ENCODE data around the gene IDI1.
"Not testable (repeated sequence)": the region's sequence is repeated elsewhere in the genome, so short reads cannot be mapped to it uniquely, and the experiment has no call there.

The IDI1 gene

GRCh38 chr10:1041514-1041913 lies 7.4 kb downstream of the IDI1 start:
- H2AFZ ChIP-seq (ENCODE audit: low read length): no peak overlapping the region
- H3K4me3 ChIP-seq (ENCODE audit: low read length): no peak overlapping the region
- no peaks in the 10 kb centered on the region for H3K9me2 ChIP-seq (replicated peaks; ENCODE audit: insufficient read depth, low read length)
- no peak overlapping the region for H3K4me2 ChIP-seq (ENCODE audit: low read depth, low read length)
- H4K20me1 ChIP-seq (ENCODE audit: insufficient read depth, low read length): no peaks in the 10 kb centered on the region
- peaks cover 40% of the 10 kb centered on the region for H3K79me2 ChIP-seq (ENCODE audit: low read length)
- no peaks in the 10 kb centered on the region for H3K9me3 ChIP-seq (replicated peaks; ENCODE audit: insufficient read depth, low read length)
- H3K4me1 ChIP-seq (ENCODE audit: low read length): 0 out of 2 replicates have a peak, but pooled peaks cover 25% of the 10 kb centered on the region
- peaks cover 19% of the 10 kb centered on the region for H3K36me3 ChIP-seq (replicated peaks; ENCODE audit: insufficient read depth, low read length)
- H3F3A ChIP-seq (ENCODE audit: insufficient read depth, low read length): peaks cover 23% of the 10 kb centered on the region
- no peak overlapping the region for H3K9ac ChIP-seq (ENCODE audit: low read length)
- TF ChIP-seq EZH2phosphoT487 (IDR thresholded peaks at IDR 0.05; ENCODE audit: low read length): no peak
- TF ChIP-seq CTCF (IDR thresholded peaks at IDR 0.05; ENCODE audit: low read length): no peak
- TF ChIP-seq EZH2 (optimal IDR thresholded peaks at IDR 0.05; ENCODE audit: low read depth, low read length): no peak
- H3K27ac ChIP-seq (ENCODE audit: low read length): no peak overlapping the region
- DNase-seq: no peak
- H3K27me3 ChIP-seq (replicated peaks; ENCODE audit: insufficient read depth, low read length): no peaks in the 10 kb centered on the region

DNA sequence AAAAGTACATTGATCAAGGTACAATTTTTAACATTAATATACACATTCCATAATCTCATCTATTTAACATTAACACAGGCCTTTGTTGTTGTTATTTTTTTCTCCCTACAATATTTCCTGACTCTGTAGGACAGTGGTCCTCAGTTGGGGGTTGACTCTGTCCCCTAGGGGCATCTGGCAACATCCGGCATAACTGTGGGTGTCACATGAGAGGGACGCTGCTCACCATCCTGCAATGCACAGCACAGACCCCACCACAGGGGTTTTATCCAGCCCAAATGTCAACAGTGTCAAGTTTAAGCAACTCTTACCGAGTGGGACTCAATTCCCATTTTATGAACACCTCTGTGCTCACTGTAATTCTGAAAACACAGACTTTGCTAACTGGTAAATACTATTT lies 8.8 kb downstream of the IDI1 start:
- DNase-seq: no peak
- H3K4me1 ChIP-seq (ENCODE audit: low read length): 0 out of 2 replicates have a peak, but pooled peaks cover 13% of the 10 kb centered on the region
- H3K9me3 ChIP-seq (replicated peaks; ENCODE audit: insufficient read depth, low read length): no peaks in the 10 kb centered on the region
- H4K20me1 ChIP-seq (ENCODE audit: insufficient read depth, low read length): no peaks in the 10 kb centered on the region
- peaks cover 27% of the 10 kb centered on the region for H3K79me2 ChIP-seq (ENCODE audit: low read length)
- H3F3A ChIP-seq (ENCODE audit: insufficient read depth, low read length): peaks cover 23% of the 10 kb centered on the region
- H3K9me2 ChIP-seq (replicated peaks; ENCODE audit: insufficient read depth, low read length): no peaks in the 10 kb centered on the region
- H3K4me2 ChIP-seq (ENCODE audit: low read depth, low read length): no peak overlapping the region
- peaks cover 19% of the 10 kb centered on the region for H3K36me3 ChIP-seq (replicated peaks; ENCODE audit: insufficient read depth, low read length)
- TF ChIP-seq EZH2phosphoT487 (IDR thresholded peaks at IDR 0.05; ENCODE audit: low read length) (no peak), CTCF (IDR thresholded peaks at IDR 0.05; ENCODE audit: low read length) (no peak), EZH2 (optimal IDR thresholded peaks at IDR 0.05; ENCODE audit: low read depth, low read length) (no peak)
- H3K9ac ChIP-seq (ENCODE audit: low read length): no peak overlapping the region
- H3K4me3 ChIP-seq (ENCODE audit: low read length): no peak overlapping the region
- no peak overlapping the region for H2AFZ ChIP-seq (ENCODE audit: low read length)
- H3K27me3 ChIP-seq (replicated peaks; ENCODE audit: insufficient read depth, low read length): no peaks in the 10 kb centered on the region
- no peak overlapping the region for H3K27ac ChIP-seq (ENCODE audit: low read length)

DNA sequence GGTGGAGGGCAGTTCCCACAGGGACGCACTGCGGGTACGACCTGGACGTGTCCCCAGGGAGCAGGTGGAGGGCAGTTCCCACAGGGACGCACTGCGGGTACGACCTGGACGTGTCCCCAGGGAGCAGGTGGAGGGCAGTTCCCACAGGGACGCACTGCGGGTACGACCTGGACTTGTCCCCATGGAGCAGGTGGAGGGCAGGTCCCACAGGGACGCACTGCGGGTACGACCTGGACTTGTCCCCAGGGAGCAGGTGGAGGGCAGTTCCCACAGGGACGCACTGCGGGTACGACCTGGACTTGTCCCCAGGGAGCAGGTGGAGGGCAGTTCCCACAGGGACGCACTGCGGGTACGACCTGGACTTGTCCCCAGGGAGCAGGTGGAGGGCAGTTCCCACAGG lies 10.2 kb downstream of the IDI1 start:
- Histone ChIP-seq H3K36me3 (replicated peaks; ENCODE audit: insufficient read depth, low read length) (peaks cover 19% of the 10 kb centered on the region), H3F3A (ENCODE audit: insufficient read depth, low read length) (peaks cover 14% of the 10 kb centered on the region)
- not testable (repeated sequence) for H3K4me3 ChIP-seq (ENCODE audit: low read length)

DNA sequence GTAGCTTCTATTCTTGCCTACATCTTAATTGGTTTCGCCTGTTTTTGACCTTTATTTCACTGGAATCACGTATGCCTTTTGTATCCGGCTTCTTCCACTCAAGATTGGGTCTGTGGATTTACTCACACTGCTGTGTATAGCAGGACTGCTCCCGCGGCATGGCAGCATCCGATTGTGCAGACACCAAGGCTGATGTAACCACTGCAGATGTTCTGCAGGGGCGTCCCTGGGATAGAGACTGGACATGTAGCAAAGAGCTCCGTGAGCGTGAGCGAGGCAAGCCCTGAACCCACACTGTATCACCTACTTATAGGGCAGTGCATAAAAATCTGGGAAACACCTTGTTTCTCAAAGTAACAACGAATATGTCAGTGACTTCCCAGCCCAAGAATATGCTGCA lies 11.8 kb downstream of the IDI1 start:
- Histone ChIP-seq H3F3A (ENCODE audit: insufficient read depth, low read length) (0 out of 2 replicates have a peak, but pooled peaks cover 5% of the 10 kb centered on the region), H3K9me2 (replicated peaks; ENCODE audit: insufficient read depth, low read length) (no peaks in the 10 kb centered on the region), H3K4me2 (ENCODE audit: low read depth, low read length) (no peak overlapping the region), H3K4me1 (ENCODE audit: low read length) (no peaks in the 10 kb centered on the region), H3K36me3 (replicated peaks; ENCODE audit: insufficient read depth, low read length) (peaks cover 19% of the 10 kb centered on the region), H2AFZ (ENCODE audit: low read length) (no peak overlapping the region), H3K27me3 (replicated peaks; ENCODE audit: insufficient read depth, low read length) (no peaks in the 10 kb centered on the region), H3K79me2 (ENCODE audit: low read length) (0 out of 2 replicates have a peak, but pooled peaks cover 4% of the 10 kb centered on the region), H4K20me1 (ENCODE audit: insufficient read depth, low read length) (no peaks in the 10 kb centered on the region), H3K27ac (ENCODE audit: low read length) (no peak overlapping the region), H3K9me3 (replicated peaks; ENCODE audit: insufficient read depth, low read length) (no peaks in the 10 kb centered on the region), H3K9ac (ENCODE audit: low read length) (no peak overlapping the region), H3K4me3 (ENCODE audit: low read length) (no peak overlapping the region)
- DNase-seq: no peak
- TF ChIP-seq CTCF (IDR thresholded peaks at IDR 0.05; ENCODE audit: low read length): no peak
- no peak for TF ChIP-seq EZH2 (optimal IDR thresholded peaks at IDR 0.05; ENCODE audit: low read depth, low read length)
- TF ChIP-seq EZH2phosphoT487 (IDR thresholded peaks at IDR 0.05; ENCODE audit: low read length): no peak

More for the DNA sequence above, 10.2 kb downstream of the IDI1 start:
- H3K79me2 ChIP-seq (ENCODE audit: low read length): peaks cover 13% of the 10 kb centered on the region
- not testable (repeated sequence) for H3K27me3 ChIP-seq (replicated peaks; ENCODE audit: insufficient read depth, low read length); H3K9me3 ChIP-seq (replicated peaks; ENCODE audit: insufficient read depth, low read length); H4K20me1 ChIP-seq (ENCODE audit: insufficient read depth, low read length); H3K4me1 ChIP-seq (ENCODE audit: low read length); H3K27ac ChIP-seq (ENCODE audit: low read length); H3K9ac ChIP-seq (ENCODE audit: low read length); H3K4me2 ChIP-seq (ENCODE audit: low read depth, low read length); H3K9me2 ChIP-seq (replicated peaks; ENCODE audit: insufficient read depth, low read length); DNase-seq; H2AFZ ChIP-seq (ENCODE audit: low read length)

Measured in MM.1S (cell line).